ENCODE measurements around the gene STRBP.

The STRBP gene

GRCh38 chr9:123120131-123120530, 148.3 kb downstream of the STRBP start:
- no peak for TF ChIP-seq CTCF (IDR thresholded peaks at IDR 0.05)
- Histone ChIP-seq H3K36me3 (no peaks in the 10 kb centered on the region), H3K9me3 (no peaks in the 10 kb centered on the region), H3K27me3 (no peaks in the 10 kb centered on the region), H3K27ac (no peak overlapping the region), H3K4me3 (ENCODE audit: low read depth in 1 of 2, low read length in 1 of 2) (no peak overlapping the region), H3K4me1 (ENCODE audit: control insufficient read depth in 1 of 2, insufficient read depth in 1 of 2, low read depth in 1 of 2, low read length in 1 of 2) (no peaks in the 10 kb centered on the region)

GRCh38 chr9:123119566-123119965, 148.8 kb downstream of the STRBP start:
- Histone ChIP-seq H3K4me1 (ENCODE audit: control insufficient read depth in 1 of 2, insufficient read depth in 1 of 2, low read depth in 1 of 2, low read length in 1 of 2) (no peaks in the 10 kb centered on the region), H3K9me3 (no peaks in the 10 kb centered on the region), H3K27me3 (no peaks in the 10 kb centered on the region), H3K36me3 (no peaks in the 10 kb centered on the region), H3K4me3 (ENCODE audit: low read depth in 1 of 2, low read length in 1 of 2) (no peak overlapping the region), H3K27ac (no peak overlapping the region)
- no peak for TF ChIP-seq CTCF (IDR thresholded peaks at IDR 0.05)

GRCh38 chr9:123116036-123116435, 152.3 kb downstream of the STRBP start:
- Histone ChIP-seq H3K4me3 (ENCODE audit: low read depth in 1 of 2, low read length in 1 of 2) (no peak overlapping the region), H3K4me1 (ENCODE audit: control insufficient read depth in 1 of 2, insufficient read depth in 1 of 2, low read depth in 1 of 2, low read length in 1 of 2) (no peaks in the 10 kb centered on the region), H3K36me3 (no peaks in the 10 kb centered on the region), H3K9me3 (no peaks in the 10 kb centered on the region), H3K27ac (no peak overlapping the region), H3K27me3 (no peaks in the 10 kb centered on the region)
- TF ChIP-seq CTCF (IDR thresholded peaks at IDR 0.05) = no peak

- H3K36me3 ChIP-seq = no peaks in the 10 kb centered on the region
- H3K27me3 ChIP-seq = no peaks in the 10 kb centered on the region
- H3K9me3 ChIP-seq = no peaks in the 10 kb centered on the region
- no peaks in the 10 kb centered on the region for H3K4me1 ChIP-seq (ENCODE audit: control insufficient read depth in 1 of 2, insufficient read depth in 1 of 2, low read depth in 1 of 2, low read length in 1 of 2)
- H3K4me3 ChIP-seq (ENCODE audit: low read depth in 1 of 2, low read length in 1 of 2) = no peak overlapping the region
- TF ChIP-seq CTCF (IDR thresholded peaks at IDR 0.05) = no peak
- H3K27ac ChIP-seq = no peak overlapping the region
Measured at GRCh38 chr9:123115146-123115913, 153.1 kb downstream of the STRBP start.

- peaks cover 21% of the 10 kb centered on the region for H3K36me3 ChIP-seq
- H3K4me1 ChIP-seq (ENCODE audit: control insufficient read depth in 1 of 2, insufficient read depth in 1 of 2, low read depth in 1 of 2, low read length in 1 of 2) = no peaks in the 10 kb centered on the region
- H3K9me3 ChIP-seq = no peaks in the 10 kb centered on the region
- TF ChIP-seq CTCF (IDR thresholded peaks at IDR 0.05) = no peak
- H3K27me3 ChIP-seq = no peaks in the 10 kb centered on the region
- no peak overlapping the region for H3K4me3 ChIP-seq (ENCODE audit: low read depth in 1 of 2, low read length in 1 of 2)
- H3K27ac ChIP-seq = no peak overlapping the region
Measured at GRCh38 chr9:123113185-123113584, 155.2 kb downstream of the STRBP start.

Measured in neutrophil (primary cell).